Panc1 (cell line): ENCODE results near the gene KRT25. TPM values are rescaled to one million over a fixed set of nuclear protein-coding genes. Genes with fewer than 3 reads are reported as not detected.

ENCODE experiments used
- total RNA-seq: library from RNA; stranded (reverse); gene quantifications from one replicate; pipeline ENCODE4 v1.2.1, GENCODE V29; 2021; ENCODE audit not compliant: unreplicated experiment

KRT25 gene
- total RNA-seq, 1 experiment from 2014 or later: not detected

Other genes with a start within 250 kb of the KRT25 start
- gene CCR7, start 189.9 kb downstream of the KRT25 start, total RNA-seq: 0.44 TPM
- gene SMARCE1, start 107.5 kb downstream of the KRT25 start, total RNA-seq: 129 TPM
- gene KRT222, start 90.2 kb downstream of the KRT25 start, total RNA-seq: not detected
- gene KRT24, start 51.6 kb downstream of the KRT25 start, total RNA-seq: not detected
- gene KRT26, start 16.9 kb upstream of the KRT25 start, total RNA-seq: not detected
- not detected for gene KRT27, start 27.2 kb upstream of the KRT25 start, total RNA-seq
- gene KRT28, start 44.6 kb upstream of the KRT25 start, total RNA-seq: not detected
- gene KRT10, start 67.3 kb upstream of the KRT25 start, total RNA-seq: 70.8 TPM
- not detected for gene KRT12, start 111.9 kb upstream of the KRT25 start, total RNA-seq
- 0.13 TPM for gene KRT20, start 129.9 kb upstream of the KRT25 start, total RNA-seq
- gene KRT23, start 182.3 kb upstream of the KRT25 start, total RNA-seq: not detected
- not detected for gene KRT39, start 211.6 kb upstream of the KRT25 start, total RNA-seq
- not detected for gene KRT40, start 229.0 kb upstream of the KRT25 start, total RNA-seq
- gene KRTAP3-3, start 238.8 kb upstream of the KRT25 start, total RNA-seq: not detected
- not detected for gene KRTAP3-2, start 244.6 kb upstream of the KRT25 start, total RNA-seq